Right lobe of liver (tissue), 4 donors: ENCODE data around the gene PLRG1.

Source experiments
- POLR2A ChIP-seq: fragments of 450-650 bp; IDR thresholded peaks from one replicate; pipeline ENCODE4 v1.6.1; 2017; ENCODE audit warnings: antibody characterized with exemption, mild to moderate bottlenecking
- TF ChIP-seq, protein P1 (sequence below), 4 donors: fragments of 200-600 bp in 3 of 4; fragments of 450-650 bp in 1 of 4; IDR thresholded peaks; one replicate each; pipeline versions ENCODE4 v1.5.1 to v1.8.0; 2016 to 2022; ENCODE audit warnings: antibody characterized with exemption in 4 of 4, mild to moderate bottlenecking in 2 of 4
- donor health status: DM: no; HTN: no; CAD: no.
- donor health status: DM: no; HTN: no; CAD: no.
- donor health status: DM: no; HTN: yes; CAD: no.

DNA sequence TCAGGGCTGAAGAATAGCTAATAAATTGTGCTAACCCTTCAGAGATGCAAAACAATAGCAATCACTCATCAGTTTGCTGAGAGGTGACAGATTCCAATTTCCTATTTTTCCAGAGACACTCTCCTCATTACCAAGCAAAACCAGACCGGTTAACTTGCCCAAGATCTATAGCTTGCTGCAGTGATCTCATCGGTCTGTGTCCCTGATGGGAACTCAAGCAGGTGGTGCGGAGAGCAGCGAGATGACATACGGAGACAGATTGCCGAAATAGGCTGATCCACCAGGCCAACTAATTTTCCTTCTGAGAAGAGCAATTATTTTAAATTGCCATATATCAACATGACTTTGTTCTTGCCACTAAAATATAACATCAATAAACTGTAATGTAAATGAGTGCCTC lies 48.1 kb downstream of the PLRG1 start:
- TF ChIP-seq, protein P1, sequence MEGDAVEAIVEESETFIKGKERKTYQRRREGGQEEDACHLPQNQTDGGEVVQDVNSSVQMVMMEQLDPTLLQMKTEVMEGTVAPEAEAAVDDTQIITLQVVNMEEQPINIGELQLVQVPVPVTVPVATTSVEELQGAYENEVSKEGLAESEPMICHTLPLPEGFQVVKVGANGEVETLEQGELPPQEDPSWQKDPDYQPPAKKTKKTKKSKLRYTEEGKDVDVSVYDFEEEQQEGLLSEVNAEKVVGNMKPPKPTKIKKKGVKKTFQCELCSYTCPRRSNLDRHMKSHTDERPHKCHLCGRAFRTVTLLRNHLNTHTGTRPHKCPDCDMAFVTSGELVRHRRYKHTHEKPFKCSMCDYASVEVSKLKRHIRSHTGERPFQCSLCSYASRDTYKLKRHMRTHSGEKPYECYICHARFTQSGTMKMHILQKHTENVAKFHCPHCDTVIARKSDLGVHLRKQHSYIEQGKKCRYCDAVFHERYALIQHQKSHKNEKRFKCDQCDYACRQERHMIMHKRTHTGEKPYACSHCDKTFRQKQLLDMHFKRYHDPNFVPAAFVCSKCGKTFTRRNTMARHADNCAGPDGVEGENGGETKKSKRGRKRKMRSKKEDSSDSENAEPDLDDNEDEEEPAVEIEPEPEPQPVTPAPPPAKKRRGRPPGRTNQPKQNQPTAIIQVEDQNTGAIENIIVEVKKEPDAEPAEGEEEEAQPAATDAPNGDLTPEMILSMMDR (IDR thresholded peaks at IDR 0.05): no peak
- TF ChIP-seq POLR2A: no peak
